HG02798 (cell line): ENCODE data around the gene ARMC3.
"Not testable (repeated sequence)": the region's sequence is repeated elsewhere in the genome, so short reads cannot be mapped to it uniquely, and the experiment has no call there.

Experiments used
- ATAC-seq: cut with Tn5 transposase; IDR thresholded peaks from one replicate; pipeline ENCODE4 v1.9.1; 2021; ENCODE audit warnings: mild to moderate bottlenecking; ENCODE audit not compliant: unreplicated experiment, poor library complexity

The ARMC3 gene, protein sequence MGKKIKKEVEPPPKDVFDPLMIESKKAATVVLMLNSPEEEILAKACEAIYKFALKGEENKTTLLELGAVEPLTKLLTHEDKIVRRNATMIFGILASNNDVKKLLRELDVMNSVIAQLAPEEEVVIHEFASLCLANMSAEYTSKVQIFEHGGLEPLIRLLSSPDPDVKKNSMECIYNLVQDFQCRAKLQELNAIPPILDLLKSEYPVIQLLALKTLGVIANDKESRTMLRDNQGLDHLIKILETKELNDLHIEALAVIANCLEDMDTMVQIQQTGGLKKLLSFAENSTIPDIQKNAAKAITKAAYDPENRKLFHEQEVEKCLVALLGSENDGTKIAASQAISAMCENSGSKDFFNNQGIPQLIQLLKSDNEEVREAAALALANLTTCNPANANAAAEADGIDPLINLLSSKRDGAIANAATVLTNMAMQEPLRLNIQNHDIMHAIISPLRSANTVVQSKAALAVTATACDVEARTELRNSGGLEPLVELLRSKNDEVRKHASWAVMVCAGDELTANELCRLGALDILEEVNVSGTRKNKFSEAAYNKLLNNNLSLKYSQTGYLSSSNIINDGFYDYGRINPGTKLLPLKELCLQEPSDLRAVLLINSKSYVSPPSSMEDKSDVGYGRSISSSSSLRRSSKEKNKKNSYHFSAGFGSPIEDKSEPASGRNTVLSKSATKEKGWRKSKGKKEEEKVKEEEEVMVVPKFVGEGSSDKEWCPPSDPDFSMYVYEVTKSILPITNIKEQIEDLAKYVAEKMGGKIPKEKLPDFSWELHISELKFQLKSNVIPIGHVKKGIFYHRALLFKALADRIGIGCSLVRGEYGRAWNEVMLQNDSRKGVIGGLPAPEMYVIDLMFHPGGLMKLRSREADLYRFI

DNA sequence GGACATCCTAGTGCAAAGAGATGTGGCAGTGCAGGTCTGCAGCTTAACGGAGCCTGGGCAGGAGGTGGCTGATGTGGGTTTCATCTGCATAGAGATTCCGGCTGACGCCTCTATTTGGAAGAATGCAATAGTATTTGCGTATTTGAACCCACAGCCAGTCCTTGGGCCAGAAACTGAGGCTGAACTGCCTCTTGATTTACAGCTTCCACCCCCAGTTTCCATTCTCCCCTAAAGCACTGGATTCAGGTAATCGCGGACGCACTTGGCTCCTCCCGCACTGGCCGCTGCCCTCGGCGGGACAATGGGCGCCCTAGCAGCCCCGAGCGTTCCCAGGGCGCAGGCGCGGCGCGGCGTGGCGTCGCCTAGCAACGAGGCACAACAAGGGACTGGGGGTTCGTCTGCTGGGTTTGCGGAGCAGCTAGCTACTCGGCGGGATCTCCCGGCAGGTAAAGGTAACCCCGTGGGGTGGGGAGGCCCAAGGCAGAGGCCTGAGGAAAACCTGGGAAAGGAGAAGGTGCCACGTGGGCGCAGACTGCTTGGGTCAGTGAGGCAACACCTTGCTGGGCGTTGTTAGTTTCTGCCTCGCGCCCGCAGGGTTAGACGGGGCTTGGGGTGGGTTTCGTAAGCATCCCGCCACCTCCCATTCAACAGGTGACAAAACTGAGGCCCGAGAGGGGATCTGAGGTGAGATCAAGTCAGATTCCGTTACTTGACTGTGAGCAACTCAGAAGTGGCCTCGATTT lies at the start of gene ARMC3:
Gene ARMC3 (plus strand): TSS at position 393 of the 743 bp plus-strand sequence. CDS start 3,944 bp downstream, outside the sequence.
- peak; percentile 83 for ATAC-seq

DNA sequence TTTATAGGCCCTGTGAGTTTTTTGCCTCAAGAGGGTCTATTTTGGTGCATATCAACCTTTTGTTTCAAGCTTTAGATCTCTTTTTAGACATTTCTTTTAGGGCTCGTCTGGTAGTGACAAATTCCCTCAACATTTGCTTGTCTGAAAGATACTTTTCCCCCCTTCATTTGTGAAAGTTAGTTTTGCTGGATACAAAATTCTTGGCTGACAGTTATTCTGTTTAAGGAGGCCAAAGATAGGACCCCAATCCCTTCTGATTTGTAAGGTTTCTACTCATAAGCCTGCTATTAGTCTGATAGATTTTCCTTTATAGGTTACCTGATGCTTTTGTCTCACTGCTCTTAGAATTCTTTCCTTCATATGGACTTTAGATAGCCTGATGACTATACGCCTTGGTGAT lies 36.1 kb upstream of the ARMC3 start:
- no peak for ATAC-seq

DNA sequence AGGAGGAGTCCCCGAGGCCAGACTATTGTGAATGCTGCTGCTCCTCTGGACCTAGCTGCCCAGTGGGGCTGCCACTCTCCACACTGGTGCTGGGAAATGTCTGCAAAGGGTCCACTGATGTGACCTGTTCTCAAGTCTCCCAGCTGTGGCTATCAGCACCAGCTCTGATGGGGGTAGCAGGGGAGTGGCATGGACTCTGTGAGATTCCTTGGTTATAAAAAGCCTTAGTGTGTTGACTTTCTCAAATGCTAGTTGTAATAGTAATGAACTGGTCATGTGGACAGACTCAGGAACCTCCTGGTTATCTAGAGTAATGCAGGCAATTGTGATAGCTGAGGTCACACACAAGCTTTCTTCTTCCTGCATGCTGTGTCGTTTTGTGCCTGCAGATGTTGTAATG lies 34.1 kb upstream of the ARMC3 start:
- no peak for ATAC-seq

DNA sequence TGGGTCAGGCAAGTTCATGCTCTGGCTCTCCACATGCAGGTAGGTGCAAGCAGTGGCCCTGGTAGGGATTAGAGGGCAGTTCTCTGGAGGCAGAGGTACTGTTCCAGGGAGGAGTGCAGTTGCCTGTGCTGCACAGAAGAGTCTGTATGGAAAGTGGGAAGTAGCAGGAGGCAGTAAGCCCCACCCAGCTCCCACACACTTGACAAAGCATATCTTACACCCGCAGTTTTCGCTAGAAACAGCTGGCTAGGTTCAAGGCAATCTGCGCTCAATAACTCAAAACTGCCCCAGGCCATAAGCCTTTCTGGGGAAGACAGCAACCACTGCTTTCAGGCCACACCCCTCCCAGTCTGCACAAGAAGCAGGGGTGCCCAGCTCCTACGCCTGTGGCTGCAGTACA lies 33.1 kb upstream of the ARMC3 start:
- ATAC-seq, result no peak

DNA sequence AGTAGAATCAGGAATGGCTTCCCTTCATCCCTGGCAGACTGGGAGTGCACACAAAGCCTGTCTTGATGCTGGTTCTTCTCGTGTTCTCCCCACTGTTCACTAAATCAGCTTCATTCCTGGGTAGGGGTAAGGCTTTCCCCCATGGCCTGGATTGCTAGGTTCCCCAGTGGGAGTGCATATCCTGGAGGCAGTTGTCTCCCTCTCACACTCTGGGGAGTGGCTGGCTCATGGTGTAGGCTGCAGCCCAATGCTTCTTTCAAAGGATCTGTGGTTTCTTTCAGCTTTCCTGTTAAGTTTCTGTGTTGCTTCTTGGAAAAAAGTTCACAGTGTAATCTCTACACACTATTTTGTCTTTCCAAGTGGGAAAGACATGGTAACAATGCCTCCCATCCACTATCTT lies 32.6 kb upstream of the ARMC3 start:
- ATAC-seq, result no peak

DNA sequence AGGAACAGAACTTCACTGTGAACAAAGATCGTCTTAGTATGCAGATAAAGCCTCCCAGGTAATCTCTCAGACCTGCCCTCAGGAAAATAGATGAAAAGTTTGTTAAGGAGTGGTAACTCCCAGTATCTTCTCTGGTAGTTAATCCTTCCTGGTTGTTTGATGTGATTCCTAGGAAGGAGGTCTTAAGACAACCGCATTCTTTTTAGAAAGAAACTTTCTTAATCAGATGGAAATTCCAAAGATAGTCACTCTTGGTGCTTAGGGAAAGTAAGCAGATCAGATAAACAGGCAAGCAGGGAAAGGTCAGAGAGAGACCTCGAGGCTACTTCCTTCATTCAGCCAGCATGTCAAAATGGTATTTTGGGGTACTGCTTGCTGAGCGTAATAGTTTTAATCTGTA lies 30.5 kb upstream of the ARMC3 start:
- no peak for ATAC-seq

DNA sequence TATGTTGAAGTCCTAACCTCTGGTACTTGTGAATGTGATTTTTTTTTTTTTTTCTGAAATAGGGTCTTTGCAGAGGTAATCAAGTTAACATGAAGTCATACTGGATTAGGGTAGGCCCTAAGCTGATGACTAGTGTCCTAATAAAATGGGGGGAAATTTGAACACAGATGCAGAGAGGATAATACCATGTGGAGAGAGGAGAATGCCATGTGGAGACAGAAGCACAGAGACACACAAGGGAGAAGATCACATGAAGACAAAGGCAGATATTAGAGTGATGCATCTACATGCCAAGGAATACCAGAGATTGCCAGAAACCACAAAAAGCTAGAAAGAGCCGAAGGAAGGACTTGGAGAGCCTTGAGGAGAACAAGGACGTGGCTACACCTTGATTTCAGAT lies 28.5 kb upstream of the ARMC3 start:
- no peak for ATAC-seq

DNA sequence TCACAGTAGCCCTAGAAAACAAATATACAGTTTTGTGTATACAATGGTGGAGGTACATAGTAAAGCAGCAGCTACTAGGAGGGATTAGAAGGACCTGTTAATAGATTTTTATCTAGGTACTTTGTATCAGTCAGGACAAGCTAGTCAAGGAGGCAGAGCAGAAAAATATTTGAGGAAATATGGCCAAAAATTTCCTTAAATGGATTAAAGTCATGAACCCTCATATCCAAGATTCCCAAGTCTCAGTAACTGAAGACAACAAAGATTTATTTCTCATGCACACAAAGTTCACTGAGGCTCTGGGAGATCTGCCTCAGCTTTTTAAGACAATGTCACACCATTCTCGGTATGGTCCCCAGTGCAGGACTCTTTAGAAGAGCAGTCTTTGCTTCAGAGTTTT lies 28.1 kb upstream of the ARMC3 start:
- no peak for ATAC-seq

DNA sequence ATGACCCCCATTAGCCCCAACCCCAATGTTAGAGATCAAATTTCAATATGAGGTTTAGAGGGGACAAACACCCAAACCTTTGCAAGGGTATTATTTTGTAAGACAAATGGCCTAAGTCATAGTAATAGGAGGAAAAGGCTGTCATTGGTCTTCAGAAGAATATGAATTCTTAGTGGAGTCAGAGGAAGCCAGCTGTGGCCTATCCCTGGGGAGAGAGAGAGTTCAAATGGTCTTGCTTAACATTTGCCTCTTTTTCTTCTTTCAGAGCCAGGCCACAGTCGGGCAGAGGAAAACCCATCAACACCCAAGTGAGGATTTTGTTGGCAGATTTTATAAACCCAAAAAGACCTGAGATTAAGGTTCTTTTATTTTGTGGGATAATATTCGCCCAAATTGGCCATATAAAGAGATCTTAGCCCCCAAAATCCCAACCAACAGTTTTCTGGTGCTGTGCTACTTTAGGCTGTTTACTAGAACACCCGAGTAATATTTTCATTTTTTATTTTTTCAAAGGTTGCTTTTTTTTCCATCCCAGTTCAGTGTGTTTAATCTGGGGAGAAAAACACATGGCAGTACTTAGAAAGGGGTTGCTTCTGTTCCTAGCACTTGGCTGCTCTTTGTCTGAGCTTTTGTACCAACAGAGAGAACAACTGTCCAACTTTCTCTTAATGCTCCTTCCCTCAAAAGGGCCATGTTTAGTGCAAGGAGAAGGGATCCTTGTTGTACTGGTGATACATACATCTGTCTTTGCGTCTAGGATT lies 26.8 kb upstream of the ARMC3 start:
- no peak for ATAC-seq

DNA sequence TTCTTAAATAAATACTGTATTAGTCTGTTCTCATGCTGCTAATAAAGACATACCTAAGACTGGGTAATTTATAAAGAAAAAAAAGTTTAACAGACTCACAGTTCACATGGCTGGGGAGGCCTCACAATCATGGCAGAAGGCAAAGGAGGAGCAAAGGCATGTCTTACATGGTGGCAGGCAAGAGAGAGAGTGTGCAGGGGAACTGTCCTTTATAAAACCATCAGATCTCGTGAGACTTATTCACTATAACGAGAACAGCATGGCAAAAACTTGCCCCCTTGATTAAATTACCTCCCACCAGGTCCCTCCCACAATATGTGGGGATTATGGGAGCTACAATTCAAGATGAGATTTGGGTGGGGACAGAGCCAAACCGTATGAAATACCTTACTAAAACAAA lies 25.7 kb upstream of the ARMC3 start:
- not testable (repeated sequence) for ATAC-seq

DNA sequence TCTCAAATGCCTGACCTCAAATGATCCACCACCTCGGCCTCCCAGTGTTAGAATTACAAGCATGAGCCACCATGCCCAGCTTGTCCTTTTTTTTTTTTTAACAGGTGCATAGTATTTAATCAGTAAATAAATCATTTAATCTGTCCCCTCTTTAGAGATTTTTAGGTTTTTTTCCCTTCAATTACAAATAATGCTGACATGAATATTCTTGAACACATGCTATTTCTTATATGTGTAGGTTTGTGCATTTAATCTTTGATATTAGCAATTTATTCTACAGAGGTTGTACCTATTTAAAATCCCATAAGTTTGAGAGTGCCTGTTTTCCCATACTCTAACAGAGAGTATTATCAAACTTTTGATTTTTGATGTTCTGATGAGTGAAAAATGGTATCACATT lies 24.2 kb upstream of the ARMC3 start:
- no peak for ATAC-seq

DNA sequence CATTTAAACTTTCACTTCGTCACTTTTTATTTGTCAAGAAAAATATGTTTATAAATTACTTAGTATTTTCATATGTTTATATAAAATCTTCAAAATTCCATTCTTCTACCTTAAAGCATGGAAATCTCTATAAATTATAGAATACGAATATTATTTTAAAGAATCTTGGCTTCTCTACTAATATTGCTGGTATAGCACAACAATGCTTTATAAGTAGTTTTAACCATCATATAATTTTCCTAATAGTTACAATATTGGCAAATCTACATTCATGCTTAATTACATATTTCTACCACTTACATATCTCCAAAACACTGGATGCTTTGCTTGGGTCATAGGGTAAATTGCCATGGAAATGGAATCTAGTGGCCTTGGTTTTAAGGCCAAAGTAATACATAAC lies 21.1 kb upstream of the ARMC3 start:
- ATAC-seq, result no peak

DNA sequence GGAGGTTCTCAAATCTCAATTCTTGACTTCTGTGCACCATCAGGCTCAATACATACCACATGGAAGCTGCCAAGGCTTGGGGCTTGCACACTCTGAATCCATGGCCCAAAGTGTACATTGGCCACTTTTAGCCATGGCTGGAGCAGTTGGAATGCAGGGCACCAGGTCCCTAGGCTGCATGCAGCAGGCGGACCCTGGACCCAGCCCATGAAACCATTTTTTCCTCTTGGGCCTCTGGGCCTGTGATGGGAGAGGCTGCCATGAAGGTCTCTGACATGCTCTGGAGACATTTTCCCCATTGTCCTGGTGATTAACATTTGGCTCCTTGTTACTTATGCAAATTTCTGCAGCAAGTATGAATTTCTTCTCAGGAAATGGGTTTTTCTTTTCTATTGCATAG lies 19.0 kb upstream of the ARMC3 start:
- no peak for ATAC-seq

DNA sequence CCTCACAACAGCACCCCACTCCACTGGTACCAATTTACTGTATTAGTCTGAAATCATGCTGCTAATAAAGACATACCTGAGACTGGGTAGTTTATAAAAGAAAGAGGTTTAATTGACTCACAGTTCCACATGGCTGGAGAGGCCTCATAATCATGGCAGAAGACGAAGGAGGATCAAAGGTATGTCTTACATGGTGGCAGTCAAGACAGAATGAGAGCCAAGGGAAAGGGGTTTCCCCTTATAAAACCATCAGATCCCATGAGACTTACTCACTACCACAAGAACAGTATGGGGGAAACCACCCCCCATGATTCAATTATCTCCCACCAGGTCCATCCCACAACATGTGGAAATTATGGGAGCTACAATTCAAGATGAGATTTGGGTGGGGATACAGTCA lies 18.2 kb upstream of the ARMC3 start:
- ATAC-seq, result not testable (repeated sequence)

DNA sequence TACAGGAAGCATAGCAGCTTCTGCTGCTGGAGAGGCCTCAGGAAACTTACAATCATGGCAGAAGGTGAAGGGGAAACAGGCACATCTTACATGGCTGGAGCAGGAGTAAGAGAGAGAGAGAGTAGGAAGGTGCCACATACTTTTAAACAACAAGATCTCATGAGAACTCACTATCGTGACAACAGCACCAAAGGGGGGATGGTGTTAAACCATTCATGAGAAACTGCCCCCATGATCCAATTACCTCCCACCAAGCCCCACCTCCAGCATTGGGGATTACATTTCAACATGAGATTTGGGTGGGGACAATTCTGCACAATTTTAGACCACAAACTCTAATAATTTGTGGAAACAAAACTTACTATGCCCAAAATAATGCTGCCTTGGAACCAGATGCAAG lies 16.8 kb upstream of the ARMC3 start:
- ATAC-seq, result no peak

DNA sequence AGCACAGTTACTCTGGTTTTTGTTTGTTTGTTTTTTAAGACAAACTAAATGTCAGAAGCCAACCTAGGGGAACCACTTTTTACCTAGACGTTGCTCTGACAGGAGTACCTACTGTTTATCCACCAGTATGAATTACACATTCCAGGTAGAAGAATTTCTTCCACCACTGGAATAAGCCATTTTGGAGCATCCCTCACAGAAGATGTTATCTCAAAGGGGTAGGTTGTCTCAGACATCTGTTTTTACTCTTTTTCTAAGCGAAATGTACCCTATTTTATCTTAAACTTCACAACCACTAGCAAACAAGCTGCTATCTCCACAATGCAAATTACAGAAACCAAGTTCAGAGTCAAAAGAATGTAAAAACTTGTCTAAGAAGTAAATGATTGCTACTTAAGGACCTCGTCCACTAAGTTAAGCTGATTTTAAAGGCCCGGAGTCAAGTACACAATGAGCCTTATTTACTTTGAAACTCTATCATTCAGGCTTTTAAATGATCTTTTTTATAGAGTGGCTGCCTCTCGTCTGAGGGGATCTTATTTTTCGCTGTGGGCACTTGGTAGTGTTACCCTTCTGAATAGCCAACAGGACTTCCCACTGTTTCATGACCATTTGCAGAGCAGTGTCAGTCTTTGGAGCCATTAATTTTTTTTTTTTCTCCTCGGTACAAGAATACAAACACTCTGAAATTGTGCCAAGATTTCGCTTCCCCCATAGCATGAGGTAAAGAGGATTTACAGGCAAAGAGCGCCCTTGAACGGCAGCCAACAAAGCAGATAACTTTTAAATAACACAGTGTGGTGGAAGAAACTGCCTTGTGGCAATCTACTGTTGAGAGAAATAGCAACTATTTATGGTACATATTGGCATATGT lies 15.7 kb upstream of the ARMC3 start:
- ATAC-seq, result no peak

DNA sequence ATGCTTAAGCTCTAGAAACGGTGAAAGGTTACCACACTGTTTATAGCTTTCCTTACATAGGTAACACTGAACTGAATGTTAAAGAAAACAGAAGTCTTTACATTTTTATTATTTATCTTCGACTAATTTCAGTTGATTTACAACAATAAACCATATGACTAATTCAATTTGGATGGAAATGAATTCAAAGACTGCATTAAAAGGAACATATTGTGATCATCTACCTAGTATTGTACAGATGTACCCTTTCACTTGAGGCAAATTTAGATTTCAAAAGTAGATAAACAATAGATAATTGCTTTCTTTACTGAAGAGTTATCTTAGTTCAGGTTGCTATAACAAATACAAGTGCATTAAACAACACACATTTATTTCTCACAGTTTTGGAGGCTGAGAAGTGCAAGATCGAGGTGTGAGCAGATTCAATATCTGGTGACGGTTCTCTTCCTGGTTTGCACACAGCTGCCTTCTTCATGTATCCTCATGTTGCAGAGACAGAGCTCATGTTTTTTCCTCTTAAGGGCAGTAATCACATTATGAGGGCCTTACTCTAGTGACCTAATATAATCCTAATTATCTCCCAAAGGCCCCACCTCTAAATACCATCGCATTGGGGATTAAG lies 15.0 kb upstream of the ARMC3 start:
- no peak for ATAC-seq

DNA sequence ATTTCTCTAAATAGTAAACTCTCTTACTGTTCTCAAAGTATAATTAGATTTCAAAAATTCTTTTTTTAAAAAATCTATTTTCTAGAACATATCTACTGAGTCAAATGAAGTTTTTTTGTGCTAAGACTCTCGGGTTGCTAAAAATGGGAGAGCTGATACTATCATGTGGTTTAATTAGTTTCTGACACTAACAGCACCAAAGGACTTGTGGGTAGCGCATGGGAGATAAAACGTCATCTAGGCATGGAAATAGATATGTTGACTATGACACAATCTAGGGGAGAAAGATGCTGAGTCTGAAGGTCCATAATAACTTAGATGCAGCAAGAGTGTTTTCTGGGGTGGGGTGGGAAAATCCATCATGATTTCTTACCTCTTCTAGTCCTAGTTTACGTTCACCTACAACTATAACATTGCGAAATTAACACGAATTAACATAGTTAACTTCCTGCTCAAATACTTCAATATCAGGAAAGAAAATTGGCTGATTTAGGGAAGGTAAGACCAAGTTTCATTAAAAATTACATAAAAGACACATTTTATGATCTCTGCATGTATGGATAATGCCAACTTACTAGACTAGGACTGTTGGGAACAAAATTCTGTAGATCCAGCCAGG lies 14.3 kb upstream of the ARMC3 start:
- ATAC-seq, result no peak
